GM19099 (cell line): ENCODE measurements around the gene GDAP2.

Source experiments
- POLR2A ChIP-seq: IDR thresholded peaks from 3 replicates; pipeline ENCODE4 v1.6.1; 2011; ENCODE audit warnings: low read depth; ENCODE audit not compliant: insufficient read length; ENCODE audit errors: extremely low read depth

The GDAP2 gene

GRCh38 chr1:117921991-117922390, 7.4 kb downstream of the GDAP2 start:
- no peak for TF ChIP-seq POLR2A

- TF ChIP-seq POLR2A = no peak
These were observed 10.0 kb downstream of the GDAP2 start for GRCh38 chr1:117919376-117919775.

GRCh38 chr1:117911051-117911450, 18.4 kb downstream of the GDAP2 start:
- no peak for TF ChIP-seq POLR2A

GRCh38 chr1:117905019-117905418, 24.4 kb downstream of the GDAP2 start:
- TF ChIP-seq POLR2A = no peak

- no peak for TF ChIP-seq POLR2A
These were observed 24.9 kb downstream of the GDAP2 start for GRCh38 chr1:117904485-117904884.

- no peak for TF ChIP-seq POLR2A
These were observed 26.5 kb downstream of the GDAP2 start for GRCh38 chr1:117902944-117903343.

GRCh38 chr1:117899801-117900200, 29.6 kb downstream of the GDAP2 start:
- no peak for TF ChIP-seq POLR2A

- no peak for TF ChIP-seq POLR2A
These were observed 31.9 kb downstream of the GDAP2 start for GRCh38 chr1:117897551-117897950.

GRCh38 chr1:117895482-117896114, 33.8 kb downstream of the GDAP2 start:
- no peak for TF ChIP-seq POLR2A

- no peak for TF ChIP-seq POLR2A
These were observed 35.3 kb downstream of the GDAP2 start for GRCh38 chr1:117894078-117894477.

- TF ChIP-seq POLR2A = no peak
These were observed 36.9 kb downstream of the GDAP2 start for GRCh38 chr1:117892512-117892911.

- no peak for TF ChIP-seq POLR2A
These were observed 39.0 kb downstream of the GDAP2 start for GRCh38 chr1:117890452-117890851.

GRCh38 chr1:117886101-117886795, 43.2 kb downstream of the GDAP2 start:
- no peak for TF ChIP-seq POLR2A

- no peak for TF ChIP-seq POLR2A
These were observed 45.8 kb downstream of the GDAP2 start for GRCh38 chr1:117883616-117884015.

- no peak for TF ChIP-seq POLR2A
These were observed 50.1 kb downstream of the GDAP2 start for GRCh38 chr1:117879284-117879683.

GRCh38 chr1:117877823-117878222, 51.6 kb downstream of the GDAP2 start:
- no peak for TF ChIP-seq POLR2A
